GDM1 (cell line): ENCODE measurements around the gene KRT4.

Source experiments
- DNase-seq: peaks from one replicate; lab custom pipeline; 2025; lab: John Stamatoyannopoulos, UW

KRT4 gene

GRCh38 chr12:52821826-52822660 is 8.1 kb upstream of the KRT4 start:
- no peak for DNase-seq

- DNase-seq, result no peak
Observed at GRCh38 chr12:52821071-52821730, 7.3 kb upstream of the KRT4 start.

- no peak for DNase-seq
Observed at GRCh38 chr12:52820521-52820920, 6.6 kb upstream of the KRT4 start.

- DNase-seq, result no peak
Observed at GRCh38 chr12:52819731-52820510, 6.0 kb upstream of the KRT4 start.

GRCh38 chr12:52818887-52819420 is 5.0 kb upstream of the KRT4 start:
- DNase-seq, result no peak

GRCh38 chr12:52818388-52818787 is 4.5 kb upstream of the KRT4 start:
- no peak for DNase-seq

GRCh38 chr12:52817699-52818238 is 3.9 kb upstream of the KRT4 start:
- no peak for DNase-seq

GRCh38 chr12:52817003-52817698 is 3.2 kb upstream of the KRT4 start:
- DNase-seq, result no peak

GRCh38 chr12:52815676-52816588 is 2.0 kb upstream of the KRT4 start:
- no peak for DNase-seq

GRCh38 chr12:52815161-52815560 is 1.2 kb upstream of the KRT4 start:
- DNase-seq, result no peak

- no peak for DNase-seq
Observed at GRCh38 chr12:52814710-52815155, 817 bp upstream of the KRT4 start.

GRCh38 chr12:52813203-52813819 is 605 bp downstream of the KRT4 start:
- DNase-seq, result no peak

GRCh38 chr12:52812749-52813148 is 1.2 kb downstream of the KRT4 start:
- DNase-seq, result no peak

GRCh38 chr12:52812073-52812400 is 1.9 kb downstream of the KRT4 start:
- no peak for DNase-seq

- no peak for DNase-seq
Observed at GRCh38 chr12:52811191-52812072, 2.5 kb downstream of the KRT4 start.

- no peak for DNase-seq
Observed at GRCh38 chr12:52810554-52810953, 3.4 kb downstream of the KRT4 start.

- no peak for DNase-seq
Observed at GRCh38 chr12:52809166-52809565, 4.8 kb downstream of the KRT4 start.

GRCh38 chr12:52808573-52809160 is 5.2 kb downstream of the KRT4 start:
- DNase-seq, result no peak
